GM04503 (cell line): ENCODE measurements around the gene MRPS18C.
"Not testable (repeated sequence)": the region's sequence is repeated elsewhere in the genome, so short reads cannot be mapped to it uniquely, and the experiment has no call there.

ENCODE experiments used
- DNase-seq: peaks from one replicate; pipeline ENCODE4 v3.0.0-alpha.2; 2012; ENCODE audit warnings: low read depth

The MRPS18C gene

DNA sequence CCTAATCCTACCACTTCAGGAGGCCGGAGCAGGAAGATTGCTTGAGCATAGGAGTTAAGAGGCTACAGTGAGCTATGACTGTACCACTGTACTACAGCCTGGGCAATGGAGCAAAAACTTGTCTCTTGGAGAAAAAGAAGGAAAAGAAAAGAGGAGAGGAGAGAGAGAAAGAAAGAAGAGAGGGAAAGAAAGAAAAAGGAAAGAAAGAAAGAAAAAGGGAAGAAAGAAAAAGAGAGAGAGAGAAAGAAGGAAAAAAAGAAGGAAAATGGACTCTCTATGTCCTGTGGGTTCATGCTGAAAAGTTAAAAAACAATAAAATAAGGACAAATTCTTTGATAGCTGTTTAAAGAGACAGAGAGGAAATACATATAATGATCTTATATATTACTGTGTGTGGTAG, 42.3 kb downstream of the MRPS18C start:
- DNase-seq, result no peak

DNA sequence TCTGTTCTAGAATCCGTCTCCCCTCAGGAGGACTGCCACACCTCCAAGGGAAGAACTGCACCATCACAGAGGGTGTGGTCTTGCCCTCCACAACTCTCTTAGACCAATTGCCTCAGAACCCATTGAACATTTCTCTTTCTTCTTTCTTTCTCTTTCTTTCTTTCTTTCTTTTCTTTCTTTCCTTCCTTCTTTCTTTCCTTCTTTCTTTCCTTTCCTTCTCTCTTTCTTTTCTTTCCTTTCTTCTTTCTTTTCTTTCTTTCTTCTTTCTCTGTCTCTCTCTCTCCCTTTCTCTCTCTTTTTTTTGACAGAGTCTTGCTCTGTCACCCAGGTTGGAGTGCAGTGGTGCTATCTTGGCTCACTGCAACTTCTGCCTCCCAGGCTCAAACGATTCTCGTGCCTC, 45.8 kb downstream of the MRPS18C start:
- DNase-seq, result not testable (repeated sequence)

DNA sequence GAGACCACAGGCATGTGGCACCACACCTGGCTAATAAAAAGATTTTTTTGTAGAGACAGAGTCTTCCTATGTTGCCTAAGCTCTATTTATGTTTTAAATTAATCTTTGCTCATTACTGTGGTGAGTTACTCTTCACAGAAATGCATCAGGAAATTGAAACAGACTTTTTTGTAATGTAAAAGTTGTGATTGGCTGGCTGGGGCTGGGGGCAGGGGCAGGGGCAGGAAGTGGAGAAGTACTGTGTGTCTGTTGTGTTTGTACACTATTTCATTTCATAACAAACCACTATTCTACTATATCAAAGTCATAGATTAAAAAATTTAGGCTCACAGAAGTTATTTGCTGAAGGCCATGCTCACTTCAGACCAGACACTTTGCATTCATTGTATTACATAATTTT, 48.1 kb downstream of the MRPS18C start:
- DNase-seq, result no peak

DNA sequence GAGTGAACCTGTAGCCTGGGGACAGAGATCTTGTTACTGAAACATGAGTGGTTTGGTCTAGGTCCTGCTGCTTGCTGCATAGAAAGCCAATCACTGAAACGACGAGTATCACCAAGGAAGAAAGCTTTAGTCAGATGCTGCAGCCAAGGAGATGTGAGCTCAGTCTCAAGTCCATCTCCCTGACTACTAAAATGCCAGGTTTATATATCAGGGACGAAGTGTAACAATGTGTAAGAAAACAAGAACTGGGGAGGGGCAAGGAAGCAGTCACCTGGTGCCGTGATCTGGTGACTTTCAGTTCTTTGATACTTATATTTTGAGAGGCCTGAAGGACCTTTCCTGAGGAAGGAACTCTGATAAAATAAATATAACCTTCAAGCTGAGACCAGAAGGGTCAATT, 48.6 kb downstream of the MRPS18C start:
- DNase-seq, result no peak

DNA sequence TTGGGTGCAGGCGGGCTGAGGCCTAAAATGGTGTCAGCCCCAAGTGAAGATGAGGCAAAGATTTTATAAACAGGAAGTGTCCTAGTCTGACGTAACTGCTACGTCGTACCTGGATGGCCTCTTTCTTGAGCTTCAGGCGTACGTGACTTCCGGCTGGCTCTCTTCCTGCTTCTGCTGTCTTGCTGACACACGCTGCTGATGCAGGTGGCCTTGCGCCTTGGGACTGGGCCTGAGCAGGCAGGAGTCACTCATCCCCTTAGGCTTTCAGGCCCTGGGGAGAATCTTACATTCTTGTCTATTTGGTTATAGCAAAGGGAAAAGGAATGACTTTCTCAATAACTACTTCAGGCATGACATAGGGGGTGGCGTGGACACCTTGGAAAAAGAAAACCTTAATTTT, 49.1 kb downstream of the MRPS18C start:
- no peak for DNase-seq

DNA sequence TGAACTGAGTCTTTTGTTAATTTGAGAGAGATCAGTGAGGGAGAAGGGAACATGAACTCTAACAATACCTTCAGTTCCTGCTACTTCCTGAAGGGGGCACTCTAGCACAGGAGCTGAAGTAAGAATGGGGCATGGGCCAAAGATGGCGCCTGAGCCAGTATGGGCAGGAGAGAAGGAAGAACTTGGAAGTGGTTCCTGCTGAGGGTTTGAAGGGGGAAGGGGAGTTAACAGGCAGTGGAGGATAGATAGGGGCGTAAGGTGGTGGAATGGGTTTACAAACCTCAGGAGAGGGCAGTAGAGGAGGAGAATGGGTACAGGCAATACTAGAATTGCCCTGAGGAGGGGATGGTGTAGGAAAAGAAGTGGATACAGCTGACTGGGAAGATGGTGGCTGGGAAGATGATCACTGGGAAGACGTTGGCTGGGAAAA, 53.3 kb downstream of the MRPS18C start:
- DNase-seq, result peak; percentile 8

DNA sequence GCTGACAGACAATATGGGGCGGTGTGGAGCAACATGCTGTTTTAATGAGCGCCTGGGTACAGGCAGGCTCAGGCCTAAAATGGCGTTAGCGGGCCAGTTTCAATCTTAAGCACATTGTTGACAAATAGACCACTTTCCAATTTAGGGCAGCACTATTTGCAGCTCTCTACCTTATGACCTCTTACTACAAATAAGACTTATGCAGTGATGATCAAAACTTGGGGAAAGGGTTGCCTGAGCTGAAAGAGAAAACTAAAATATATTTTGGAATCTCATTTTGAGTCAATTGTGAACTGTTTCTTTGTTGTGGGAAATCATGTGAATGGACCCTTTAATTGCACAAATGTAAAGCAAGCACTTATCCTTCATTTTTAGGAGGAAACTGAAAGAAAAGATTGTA, 54.6 kb downstream of the MRPS18C start:
- DNase-seq, result no peak
